Measurements from ENCODE around the gene GSTT2. TPM values are rescaled to one million over a fixed set of nuclear protein-coding genes. Genes with fewer than 3 reads are reported as not detected.
A peak's percentile ranks its signal among the peaks of the same experiment; 100 is the strongest.
"Not testable (repeated sequence)": the region's sequence is repeated elsewhere in the genome, so short reads cannot be mapped to it uniquely, and the experiment has no call there.

GSTT2 gene
- not detected for total RNA-seq

DNA sequence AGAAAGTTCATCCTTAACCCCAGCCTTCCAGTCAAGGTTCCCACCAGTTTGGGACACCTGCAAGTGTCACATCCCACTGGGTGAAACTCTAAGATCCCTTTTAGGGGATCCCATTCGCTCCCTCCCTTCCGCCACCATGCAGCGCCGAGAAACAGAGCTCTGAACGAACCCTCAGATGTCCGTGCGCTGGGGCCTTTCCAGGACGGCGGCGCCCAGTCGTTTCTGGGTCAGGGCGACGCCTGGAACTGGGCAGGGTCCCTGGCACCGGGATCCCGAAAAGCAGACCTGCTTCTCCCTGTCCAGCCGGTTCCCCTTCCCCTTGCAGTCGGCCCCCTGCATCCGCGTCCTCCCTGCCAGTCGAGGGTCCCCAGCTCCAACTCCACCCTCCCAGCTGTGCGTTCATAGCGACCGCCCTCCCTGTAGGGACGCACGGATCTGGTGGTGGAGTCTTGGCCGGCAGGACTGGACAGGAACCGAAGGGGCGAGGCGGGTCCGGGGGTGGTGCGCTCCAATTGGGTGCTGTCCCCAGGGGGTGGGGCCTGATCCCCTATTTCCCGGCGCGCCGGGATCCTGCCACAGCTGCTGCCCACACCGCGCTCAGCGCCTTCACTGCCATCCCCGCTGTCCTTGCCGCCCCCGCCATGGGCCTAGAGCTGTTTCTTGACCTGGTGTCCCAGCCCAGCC is at the start of gene GSTT2:
GSTT2 (plus strand) TSS at position 578 of the 684 bp plus-strand sequence.
- H3K4me1 Mint-ChIP-seq (ENCODE audit: low read depth); DNase-seq; H3K4me3 Mint-ChIP-seq; CTCF ChIA-PET; POLR2A ChIA-PET; H3K27me3 Mint-ChIP-seq (ENCODE audit: low read depth); H3K27ac Mint-ChIP-seq; H3K36me3 Mint-ChIP-seq (ENCODE audit: low read depth); H3K9me3 Mint-ChIP-seq (ENCODE audit: insufficient read depth): not testable (repeated sequence)
- ATAC-seq = peak; percentile 46

DNA sequence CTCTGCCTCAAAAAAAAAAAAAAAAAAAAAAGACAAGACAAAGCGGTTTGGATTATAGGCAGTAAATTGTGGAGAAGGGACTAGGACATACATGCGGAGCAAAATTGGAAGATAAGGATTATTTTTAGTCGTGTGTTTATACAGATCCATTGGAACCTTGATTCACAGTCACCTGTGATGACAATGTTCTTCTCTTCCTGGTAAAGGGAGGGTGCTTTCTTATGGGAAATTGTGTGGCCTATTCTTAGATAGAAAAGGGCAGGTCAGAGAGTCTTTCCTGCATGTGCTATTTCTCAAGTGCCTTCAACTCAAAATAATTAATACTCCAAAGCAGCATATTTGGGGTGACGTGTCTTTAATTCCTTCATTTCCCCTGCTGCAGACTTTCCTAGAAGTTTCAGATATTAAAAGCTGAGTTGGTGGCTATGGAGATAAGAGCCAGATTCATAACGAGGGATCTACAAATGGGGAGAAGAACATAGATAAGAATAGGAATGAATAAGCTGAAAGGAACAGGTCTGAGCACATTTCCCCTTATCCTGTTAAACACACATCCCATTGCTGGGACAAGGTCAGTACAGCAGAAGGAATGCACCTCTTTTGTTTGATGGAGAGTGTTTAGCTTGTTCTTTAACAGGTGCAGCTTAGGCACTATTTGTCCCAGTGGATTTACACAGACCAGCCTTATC is 41.5 kb upstream of the GSTT2 start:
- ChIA-PET POLR2A (no interaction called here), CTCF (no interaction called here)
- no peaks in the 10 kb centered on the region for H3K36me3 Mint-ChIP-seq (ENCODE audit: low read depth)
- H3K4me3 Mint-ChIP-seq = no peak overlapping the region
- H3K27ac Mint-ChIP-seq = no peak overlapping the region
- no peak for DNase-seq
- ATAC-seq = no peak
- H3K9me3 Mint-ChIP-seq (ENCODE audit: insufficient read depth) = no peaks in the 10 kb centered on the region
- no peaks in the 10 kb centered on the region for H3K27me3 Mint-ChIP-seq (ENCODE audit: low read depth)
- no peaks in the 10 kb centered on the region for H3K4me1 Mint-ChIP-seq (ENCODE audit: low read depth)

DNA sequence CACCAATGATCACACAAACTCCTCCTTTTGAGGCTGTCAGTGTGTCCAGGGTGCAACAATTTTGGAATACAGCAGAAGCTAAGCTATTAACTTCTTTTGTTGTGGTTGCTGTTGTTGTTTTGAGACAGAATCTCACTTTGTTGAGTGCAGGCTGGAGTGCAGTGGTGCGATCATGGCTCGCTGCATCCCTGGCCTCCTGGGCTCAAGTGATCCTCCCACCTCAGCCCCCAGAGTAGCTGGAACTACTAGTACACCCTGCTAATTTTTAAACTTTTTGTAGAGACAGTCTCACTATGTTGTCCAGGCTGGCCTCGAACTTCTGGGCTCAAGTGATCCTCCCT is 40.9 kb upstream of the GSTT2 start:
- ATAC-seq (no peak), DNase-seq (no peak)
- ChIA-PET CTCF (no interaction called here), POLR2A (no interaction called here)
- no peaks in the 10 kb centered on the region for H3K36me3 Mint-ChIP-seq (ENCODE audit: low read depth)
- no peak overlapping the region for H3K4me3 Mint-ChIP-seq
- H3K27ac Mint-ChIP-seq = no peak overlapping the region
- H3K4me1 Mint-ChIP-seq (ENCODE audit: low read depth) = no peaks in the 10 kb centered on the region
- no peaks in the 10 kb centered on the region for H3K9me3 Mint-ChIP-seq (ENCODE audit: insufficient read depth)
- H3K27me3 Mint-ChIP-seq (ENCODE audit: low read depth) = no peaks in the 10 kb centered on the region

DNA sequence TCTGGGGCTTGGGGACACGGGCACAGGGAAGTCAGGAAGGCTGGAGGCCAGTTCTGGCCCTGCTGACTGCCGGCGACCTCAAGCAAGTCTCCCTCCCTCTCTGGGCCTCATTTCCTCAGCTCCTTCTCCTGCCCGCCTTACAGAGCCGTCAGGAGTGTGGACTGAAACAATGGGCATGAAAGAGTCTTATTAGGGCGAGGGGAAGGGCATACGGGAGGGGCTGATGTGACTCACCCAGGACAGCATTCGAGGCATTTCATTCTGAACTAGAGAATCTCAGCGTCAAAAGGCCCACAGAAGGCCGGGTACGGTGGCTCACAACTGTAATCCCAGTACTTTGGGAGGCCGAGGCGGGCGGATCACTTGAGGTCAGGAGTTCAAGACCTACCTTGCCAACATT is 39.8 kb upstream of the GSTT2 start:
- CTCF ChIA-PET; H3K27ac Mint-ChIP-seq; H3K27me3 Mint-ChIP-seq (ENCODE audit: low read depth); H3K36me3 Mint-ChIP-seq (ENCODE audit: low read depth); H3K4me3 Mint-ChIP-seq; POLR2A ChIA-PET; DNase-seq; H3K9me3 Mint-ChIP-seq (ENCODE audit: insufficient read depth); H3K4me1 Mint-ChIP-seq (ENCODE audit: low read depth); ATAC-seq: not testable (repeated sequence)

DNA sequence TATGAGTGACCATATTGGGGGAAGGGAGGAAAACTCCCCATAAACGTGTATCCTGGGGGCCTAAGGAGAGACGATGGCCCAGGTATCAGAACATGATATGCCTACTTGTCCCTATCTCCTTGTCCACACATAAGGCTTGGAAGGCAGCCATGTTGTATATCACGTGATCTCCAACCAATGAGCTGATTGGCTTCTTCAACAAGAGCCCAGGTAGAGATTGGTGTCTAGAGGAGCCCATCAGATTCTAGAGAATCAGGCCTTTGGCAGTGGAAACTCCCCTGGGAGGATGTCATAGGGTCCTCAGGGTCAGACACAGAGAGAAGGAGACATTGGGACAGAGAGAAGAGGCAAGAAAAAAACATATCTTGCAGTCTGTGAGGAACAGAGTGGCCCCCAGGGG is 32.5 kb upstream of the GSTT2 start:
- H3K4me1 Mint-ChIP-seq (ENCODE audit: low read depth); ATAC-seq; H3K36me3 Mint-ChIP-seq (ENCODE audit: low read depth); H3K9me3 Mint-ChIP-seq (ENCODE audit: insufficient read depth); H3K27ac Mint-ChIP-seq; CTCF ChIA-PET; H3K27me3 Mint-ChIP-seq (ENCODE audit: low read depth); DNase-seq; H3K4me3 Mint-ChIP-seq; POLR2A ChIA-PET: not testable (repeated sequence)

DNA sequence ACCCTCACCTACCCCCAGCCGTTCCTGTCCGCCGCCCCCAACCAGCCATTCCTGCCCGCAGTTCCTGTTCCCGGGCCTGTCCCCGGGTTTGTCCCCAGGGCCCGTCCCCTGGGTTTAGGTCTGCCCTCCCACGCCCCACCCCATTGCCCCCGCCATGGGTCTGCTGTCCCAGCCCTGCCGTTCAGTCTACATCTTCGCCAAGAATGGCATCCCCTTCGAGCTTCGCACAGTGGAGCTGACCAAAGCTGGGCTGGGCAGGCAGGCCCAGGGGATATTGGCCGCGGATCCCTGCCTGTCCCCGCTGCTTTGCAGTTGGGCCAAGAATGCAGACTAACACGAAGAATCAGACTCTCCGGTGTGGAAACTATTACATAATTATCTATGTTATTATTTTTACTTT is 30.2 kb upstream of the GSTT2 start:
- H3K36me3 Mint-ChIP-seq (ENCODE audit: low read depth); H3K9me3 Mint-ChIP-seq (ENCODE audit: insufficient read depth); ATAC-seq; H3K4me1 Mint-ChIP-seq (ENCODE audit: low read depth); H3K4me3 Mint-ChIP-seq; POLR2A ChIA-PET; H3K27ac Mint-ChIP-seq; H3K27me3 Mint-ChIP-seq (ENCODE audit: low read depth); CTCF ChIA-PET; DNase-seq: not testable (repeated sequence)

DNA sequence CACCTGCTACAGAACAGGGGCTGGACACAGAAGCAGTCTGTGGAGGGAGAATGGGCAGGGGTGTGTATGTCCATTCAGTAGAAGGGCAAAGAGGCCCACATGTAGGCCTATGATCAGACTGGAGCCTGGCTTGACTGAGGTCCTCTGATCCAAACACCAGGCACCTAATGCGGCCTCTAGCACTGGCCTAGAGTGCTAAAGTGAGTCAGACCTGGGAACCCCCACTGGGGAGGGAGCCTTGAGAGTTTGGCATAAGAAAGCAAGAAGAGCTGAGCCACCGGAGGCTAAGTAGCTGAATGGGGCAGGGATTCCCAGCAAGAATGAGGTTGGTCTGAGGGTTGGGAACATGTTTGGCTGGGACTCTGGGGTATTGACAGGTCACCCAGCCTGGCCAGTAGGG is 28.6 kb upstream of the GSTT2 start:
- H3K36me3 Mint-ChIP-seq (ENCODE audit: low read depth); H3K9me3 Mint-ChIP-seq (ENCODE audit: insufficient read depth); H3K27ac Mint-ChIP-seq; CTCF ChIA-PET; DNase-seq; H3K4me3 Mint-ChIP-seq; POLR2A ChIA-PET; ATAC-seq; H3K4me1 Mint-ChIP-seq (ENCODE audit: low read depth); H3K27me3 Mint-ChIP-seq (ENCODE audit: low read depth): not testable (repeated sequence)

DNA sequence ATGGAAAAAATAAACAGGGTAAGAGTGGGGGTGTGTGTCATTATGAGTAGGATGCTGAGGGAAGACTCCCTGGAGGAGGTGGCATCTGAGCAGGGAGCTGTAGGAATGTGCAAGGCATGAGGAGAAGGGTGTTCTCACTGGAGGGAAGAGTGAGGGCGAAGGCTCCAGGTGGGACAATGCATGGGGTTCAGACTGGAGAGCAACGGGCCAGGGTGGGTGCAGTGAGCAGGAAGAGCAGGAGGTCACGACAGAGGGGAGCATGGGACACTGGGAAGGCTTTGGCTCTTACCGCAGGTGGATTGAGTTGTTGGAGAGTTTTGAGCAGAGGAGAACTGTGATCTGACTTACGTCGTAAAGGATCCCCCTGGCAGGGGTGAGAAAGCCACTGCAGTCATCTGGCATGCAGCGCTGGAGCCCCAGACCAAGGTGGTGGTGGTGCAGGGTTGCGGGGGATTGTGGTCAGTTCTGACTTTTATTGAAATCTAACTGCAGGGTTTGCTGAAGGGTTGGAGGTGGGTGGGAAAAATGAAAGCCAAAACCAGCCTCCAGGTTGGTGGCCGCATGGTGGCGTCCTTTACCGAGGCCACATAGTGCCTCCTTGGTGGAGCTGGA is 27.0 kb upstream of the GSTT2 start:
- H3K27me3 Mint-ChIP-seq (ENCODE audit: low read depth); POLR2A ChIA-PET; ATAC-seq; H3K9me3 Mint-ChIP-seq (ENCODE audit: insufficient read depth); DNase-seq; H3K4me1 Mint-ChIP-seq (ENCODE audit: low read depth); H3K36me3 Mint-ChIP-seq (ENCODE audit: low read depth); H3K27ac Mint-ChIP-seq; CTCF ChIA-PET; H3K4me3 Mint-ChIP-seq: not testable (repeated sequence)

DNA sequence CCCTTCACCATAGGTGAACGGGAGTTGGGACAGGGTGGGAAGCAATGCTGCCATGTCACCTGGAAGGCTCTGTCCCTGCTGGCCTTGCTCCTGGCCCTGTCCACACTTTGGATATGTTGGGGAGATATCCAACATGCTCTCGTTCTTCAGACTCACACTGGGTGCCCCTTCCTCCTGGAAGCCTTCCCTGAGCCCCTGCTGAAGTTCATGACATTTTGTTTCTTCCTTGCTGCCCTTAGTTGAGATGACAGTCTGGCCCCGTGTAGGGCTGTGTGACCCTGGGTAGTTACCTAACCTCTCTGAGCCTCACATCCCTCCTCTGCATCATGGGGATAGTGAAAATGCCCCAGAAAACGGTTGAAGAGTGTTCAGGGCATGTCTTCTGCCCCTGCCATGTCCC is 26.4 kb upstream of the GSTT2 start:
- H3K4me1 Mint-ChIP-seq (ENCODE audit: low read depth); H3K27me3 Mint-ChIP-seq (ENCODE audit: low read depth); H3K27ac Mint-ChIP-seq; H3K36me3 Mint-ChIP-seq (ENCODE audit: low read depth); DNase-seq; ATAC-seq; H3K9me3 Mint-ChIP-seq (ENCODE audit: insufficient read depth); POLR2A ChIA-PET; H3K4me3 Mint-ChIP-seq; CTCF ChIA-PET: not testable (repeated sequence)

DNA sequence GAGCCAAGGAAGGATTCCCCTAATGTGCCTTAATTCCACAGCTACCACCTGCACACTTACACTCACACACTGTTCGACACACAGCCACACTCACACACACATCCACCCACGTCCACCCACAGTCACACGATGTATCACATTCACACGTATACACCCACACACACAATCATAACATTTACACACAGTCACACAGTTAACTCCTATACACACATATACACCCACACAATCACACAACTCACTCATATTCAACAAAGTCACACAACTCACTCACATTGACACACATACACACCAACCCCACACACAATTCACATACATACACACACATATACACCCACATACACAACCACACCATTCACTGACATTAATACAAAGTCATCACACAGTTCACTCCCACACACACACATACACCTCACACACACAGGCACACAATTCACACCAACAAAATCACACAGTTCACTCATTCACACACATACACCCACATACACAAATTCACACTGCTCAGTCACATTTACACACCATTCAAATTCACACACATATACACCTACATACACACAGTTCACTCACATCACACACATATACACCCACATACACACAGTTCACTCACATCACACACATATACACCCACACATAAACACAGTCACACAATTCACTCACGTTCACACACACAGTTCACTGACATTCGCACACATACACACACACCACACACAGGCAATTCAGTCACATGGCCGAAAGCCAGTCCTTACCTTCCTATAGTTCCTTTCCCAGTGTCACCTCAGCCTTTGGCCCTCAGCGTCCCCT is 25.5 kb upstream of the GSTT2 start:
- DNase-seq; H3K4me3 Mint-ChIP-seq; H3K27me3 Mint-ChIP-seq (ENCODE audit: low read depth); H3K36me3 Mint-ChIP-seq (ENCODE audit: low read depth); CTCF ChIA-PET; H3K27ac Mint-ChIP-seq; H3K4me1 Mint-ChIP-seq (ENCODE audit: low read depth); ATAC-seq; POLR2A ChIA-PET; H3K9me3 Mint-ChIP-seq (ENCODE audit: insufficient read depth): not testable (repeated sequence)

DNA sequence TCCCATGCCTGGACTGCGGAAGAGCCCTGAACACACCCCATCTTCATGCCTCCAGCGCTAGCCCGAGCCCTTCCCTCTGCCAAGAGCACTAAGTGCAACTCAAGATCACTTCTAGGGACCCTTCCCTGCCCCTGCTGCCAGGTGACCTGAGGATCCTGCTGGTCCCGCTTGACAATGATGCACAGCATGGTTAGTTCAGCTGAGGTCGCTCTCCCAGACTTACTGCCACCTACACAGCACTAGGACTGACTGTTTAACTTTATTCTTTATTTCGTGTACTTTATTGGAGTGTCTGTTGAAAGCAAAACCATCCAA is 25.0 kb upstream of the GSTT2 start:
- POLR2A ChIA-PET; CTCF ChIA-PET; H3K9me3 Mint-ChIP-seq (ENCODE audit: insufficient read depth); ATAC-seq; H3K4me1 Mint-ChIP-seq (ENCODE audit: low read depth); H3K27me3 Mint-ChIP-seq (ENCODE audit: low read depth); DNase-seq; H3K4me3 Mint-ChIP-seq; H3K36me3 Mint-ChIP-seq (ENCODE audit: low read depth); H3K27ac Mint-ChIP-seq: not testable (repeated sequence)

DNA sequence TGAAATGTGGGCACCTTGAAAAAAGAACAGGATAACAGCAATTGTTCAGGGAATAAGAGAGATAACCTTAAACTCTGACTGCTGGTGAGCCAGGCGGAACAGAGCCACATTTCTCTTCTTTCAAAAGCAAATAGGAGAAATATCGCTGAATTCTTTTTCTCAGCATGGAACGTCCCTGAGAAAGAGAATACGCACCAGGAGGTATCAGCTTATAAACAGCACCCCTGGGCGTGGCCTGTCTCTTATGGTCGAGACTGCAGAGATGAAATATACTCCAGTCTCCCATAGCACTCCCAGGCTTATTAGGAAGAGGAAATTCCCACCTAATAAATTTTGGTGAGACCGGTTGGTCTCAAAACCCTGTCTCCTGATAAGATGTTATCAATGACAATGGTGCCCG is 24.0 kb upstream of the GSTT2 start:
- H3K4me1 Mint-ChIP-seq (ENCODE audit: low read depth); POLR2A ChIA-PET; H3K9me3 Mint-ChIP-seq (ENCODE audit: insufficient read depth); H3K36me3 Mint-ChIP-seq (ENCODE audit: low read depth); ATAC-seq; DNase-seq; H3K27ac Mint-ChIP-seq; H3K4me3 Mint-ChIP-seq; H3K27me3 Mint-ChIP-seq (ENCODE audit: low read depth): not testable (repeated sequence)
- CTCF ChIA-PET = interaction anchor here (0.6 to 0.7 kb wide), 2 partner anchors 125 to 219 kb away, joined by 3 to 5 read pairs; no protein-coding TSS in a partner anchor

All from activated CD8-positive, alpha-beta T cell treated with anti-CD3 and anti-CD28 coated beads, Interleukin-2, amount 10 ng/mL, durations not matched to agents 7 days and 5 days (primary cell).